NT2/D1 (cell line): ENCODE measurements around the gene LRRC18.

Experiments
- SUZ12 ChIP-seq: IDR thresholded peaks from 2 replicates; pipeline ENCODE4 v1.6.1; 2011; ENCODE audit not compliant: insufficient read length, insufficient read depth; ENCODE audit errors: extremely low read depth
- YY1 ChIP-seq: IDR thresholded peaks from 2 replicates; pipeline ENCODE4 v1.6.1; 2011; ENCODE audit not compliant: insufficient read length, insufficient read depth
- ZNF274 ChIP-seq: IDR thresholded peaks from 2 replicates; pipeline ENCODE4 v1.6.1; 2011; ENCODE audit warnings: mild to moderate bottlenecking, low read depth, low read length

DNA sequence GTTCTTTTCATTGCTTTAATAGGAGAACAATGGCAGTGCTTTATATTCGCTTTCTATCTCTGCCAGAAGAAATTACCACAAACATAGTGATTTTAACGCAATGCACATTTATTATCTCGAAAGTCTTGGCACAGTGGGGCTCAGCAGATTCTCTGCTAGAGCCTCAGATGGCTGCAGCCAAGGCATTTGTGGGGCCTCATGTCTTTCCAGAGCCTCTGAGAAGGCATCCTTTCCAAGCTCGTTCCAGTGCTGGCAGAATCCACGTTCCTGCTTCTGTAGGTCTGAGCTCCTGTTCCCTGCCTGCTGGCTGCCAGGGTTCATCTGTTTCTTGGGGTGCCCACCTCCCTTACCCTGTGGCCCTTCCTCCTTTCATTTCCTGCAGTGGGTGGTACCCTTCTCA is 60.2 kb downstream of the LRRC18 start:
- TF ChIP-seq YY1: no peak
- TF ChIP-seq SUZ12: no peak
- TF ChIP-seq ZNF274: no peak
